Stimulated activated CD8-positive, alpha-beta memory T cell treated with anti-CD3 and anti-CD28 coated beads, Interleukin-15, amount 100 ng/mL, for 24 hours (primary cell): ENCODE measurements around the gene ZNF496.
"Not testable (repeated sequence)": the region's sequence is repeated elsewhere in the genome, so short reads cannot be mapped to it uniquely, and the experiment has no call there.

ENCODE experiments used
- DNase-seq: peaks from one replicate; pipeline ENCODE4 v3.0.0-alpha.2; 2020; ENCODE audit warnings: low read depth

ZNF496 gene

GRCh38 chr1:247331525-247332214 lies at the start of gene ZNF496:
Gene ZNF496 (minus strand): TSS chr1:247331867. CDS start chr1:247329578, 2,289 bp downstream.
- peak; percentile 29 for DNase-seq

GRCh38 chr1:247378334-247379073 lies 46.8 kb upstream of the ZNF496 start:
- no peak for DNase-seq

GRCh38 chr1:247377656-247378055 lies 46.0 kb upstream of the ZNF496 start:
- not testable (repeated sequence) for DNase-seq

GRCh38 chr1:247376659-247377058 lies 45.0 kb upstream of the ZNF496 start:
- no peak for DNase-seq

DNA sequence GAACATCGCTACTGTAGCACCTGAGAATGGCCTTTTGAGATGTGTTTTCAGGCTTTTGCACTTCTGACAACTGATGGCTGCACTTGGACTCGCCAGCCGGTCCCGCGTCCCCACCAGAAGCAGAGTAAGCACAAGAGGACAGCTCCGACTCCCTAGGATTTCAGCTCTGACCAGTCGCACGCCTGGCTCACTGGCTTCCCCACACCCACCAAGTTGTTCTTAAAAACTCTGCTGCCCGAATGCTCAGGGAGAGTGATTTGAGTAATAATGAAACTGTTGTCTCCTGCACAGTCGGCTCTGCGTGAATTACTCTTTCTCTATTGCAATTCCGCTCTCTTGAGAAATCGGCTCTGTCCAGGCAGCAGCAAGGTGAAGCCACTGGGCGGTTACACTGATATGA lies 44.1 kb upstream of the ZNF496 start:
- DNase-seq, result no peak

DNA sequence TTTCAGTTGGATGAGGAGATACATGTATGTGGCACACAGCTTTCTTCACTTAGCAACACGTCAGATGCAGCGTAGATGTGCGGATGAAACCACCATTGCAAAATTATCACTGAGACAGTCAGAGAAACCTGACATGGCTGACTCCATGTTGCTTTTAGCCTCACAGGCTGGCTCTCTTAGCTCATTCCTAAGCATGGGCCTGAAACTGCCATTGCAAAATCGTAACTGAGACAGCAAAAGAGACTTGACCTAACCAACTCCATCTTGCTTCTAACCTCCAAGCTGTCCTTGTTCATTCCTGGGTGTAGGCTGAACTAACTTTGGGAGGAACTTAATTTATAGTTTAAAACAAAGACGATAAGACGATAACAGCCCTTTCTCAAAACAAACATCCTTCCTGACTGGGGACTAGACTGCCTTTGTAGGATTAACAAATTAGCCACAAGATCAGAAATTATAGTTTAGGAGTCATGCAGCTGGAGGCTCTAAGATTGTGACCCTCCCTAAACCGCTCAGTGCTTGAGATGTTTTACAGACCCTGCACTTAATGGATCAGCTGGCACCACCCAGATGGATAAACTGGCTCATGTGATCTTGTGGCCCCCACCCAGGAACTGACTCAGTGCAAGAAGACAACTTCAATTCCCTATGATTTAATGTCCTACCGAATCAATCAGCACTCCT lies 43.1 kb upstream of the ZNF496 start:
- not testable (repeated sequence) for DNase-seq

DNA sequence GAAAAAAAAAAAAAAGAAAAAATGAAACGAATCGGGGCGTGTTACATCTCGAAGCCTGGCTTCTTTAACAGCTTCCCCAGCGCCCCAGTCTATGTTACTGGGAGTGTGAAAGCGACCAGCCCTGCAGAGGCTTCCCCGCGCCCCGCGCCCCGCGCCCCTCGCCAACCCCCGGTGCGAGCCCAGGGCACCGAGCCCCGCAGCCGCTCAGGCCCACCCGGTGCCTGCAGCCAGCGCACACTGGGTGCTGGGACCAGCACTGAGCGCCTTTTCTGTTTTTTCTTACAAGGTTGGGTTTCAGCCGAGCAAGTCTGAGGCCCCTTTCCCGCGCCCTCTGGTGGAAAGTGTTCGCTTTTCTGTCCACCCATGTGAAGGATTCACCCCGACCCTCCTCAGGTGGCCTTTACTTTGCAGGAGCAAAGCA lies 42.1 kb upstream of the ZNF496 start:
- peak; percentile 29 for DNase-seq

DNA sequence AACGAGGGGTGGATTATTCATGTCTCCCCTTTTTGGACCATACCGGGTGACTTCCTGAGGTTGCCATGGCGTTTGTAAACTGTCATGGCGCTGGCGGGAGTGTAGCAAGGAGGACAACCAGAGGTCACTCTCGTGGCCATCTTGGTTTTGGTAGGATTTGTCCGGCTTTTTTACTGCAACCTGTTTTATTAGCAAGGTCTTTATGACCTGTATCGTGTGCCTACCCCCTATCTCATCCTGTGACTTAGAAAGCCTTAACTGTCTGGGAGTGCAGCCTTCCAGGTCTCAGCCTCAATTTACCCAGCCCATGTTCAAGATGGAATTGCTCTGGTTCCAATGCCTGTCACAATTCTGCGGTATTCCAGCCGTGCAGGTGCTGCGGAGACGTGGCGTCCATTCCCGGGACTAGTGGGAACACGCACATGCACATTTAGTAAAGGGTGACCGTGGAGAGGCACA lies 40.2 kb upstream of the ZNF496 start:
- DNase-seq, result no peak

GRCh38 chr1:247370786-247371732 lies 39.4 kb upstream of the ZNF496 start:
- DNase-seq, result no peak

- no peak for DNase-seq
Observed at GRCh38 chr1:247368490-247369145, 37.0 kb upstream of the ZNF496 start.

DNA sequence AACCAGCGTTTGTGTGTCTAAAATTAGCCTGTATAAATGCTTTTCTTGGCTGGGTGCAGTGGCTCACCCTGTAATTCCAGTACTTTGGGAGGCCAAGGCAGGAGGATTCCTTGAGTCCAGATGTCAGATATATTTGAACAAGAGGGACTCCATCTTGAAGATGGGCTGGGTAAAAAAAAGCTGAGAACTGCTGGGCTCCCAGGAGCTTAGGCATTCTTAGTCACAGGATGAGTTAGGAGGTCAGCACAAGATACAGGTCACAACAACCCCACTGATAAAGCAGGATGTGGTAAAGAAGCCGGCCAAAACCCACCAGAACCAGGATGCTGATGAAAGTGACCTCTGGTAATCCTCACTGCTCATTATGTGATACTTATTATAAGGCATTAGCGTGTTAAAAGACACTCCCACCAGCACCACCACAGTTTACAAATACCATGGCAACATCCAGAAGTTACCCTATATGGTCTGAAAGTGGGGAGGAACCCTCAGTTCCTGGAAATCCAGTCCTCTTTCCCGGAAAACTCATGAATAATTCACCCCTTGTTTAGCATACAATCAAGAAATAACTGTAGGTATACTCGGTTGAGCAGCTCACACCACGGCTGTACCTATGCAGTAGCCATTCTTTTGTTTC lies 36.2 kb upstream of the ZNF496 start:
- no peak for DNase-seq

DNA sequence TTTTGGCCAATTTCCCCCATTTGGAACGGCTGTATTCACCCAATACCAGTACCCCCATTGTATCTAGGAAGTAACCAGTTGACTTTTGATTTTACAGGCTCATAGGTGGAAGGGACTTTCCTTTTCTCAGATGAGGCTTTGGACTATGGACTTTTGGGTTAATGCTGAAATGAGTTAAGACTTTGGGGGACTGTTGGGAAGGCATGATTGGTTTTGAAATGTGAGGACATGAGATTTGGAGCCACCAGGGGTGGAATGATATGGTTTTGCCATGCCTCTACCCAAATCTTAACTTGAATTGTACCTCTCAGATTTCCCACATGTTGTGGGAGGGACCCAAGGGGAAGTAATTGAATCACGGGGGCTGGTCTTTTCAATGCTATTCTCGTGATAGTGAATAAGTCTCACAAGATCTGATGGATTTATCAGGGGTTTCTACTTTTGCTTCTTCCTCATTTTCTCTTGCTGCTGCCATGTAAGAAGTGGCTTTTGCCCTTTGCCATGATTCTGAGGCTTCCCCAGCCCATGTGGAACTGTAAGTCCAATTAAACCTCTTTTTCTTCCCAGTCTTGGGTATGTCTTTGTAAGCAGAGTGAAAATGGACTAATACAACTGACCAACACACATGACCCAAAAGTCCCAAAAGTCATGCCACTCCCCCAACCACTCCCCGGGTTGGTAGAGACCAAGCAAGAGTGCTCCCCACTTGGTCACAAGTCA lies 35.4 kb upstream of the ZNF496 start:
- DNase-seq, result no peak

GRCh38 chr1:247366345-247366744 lies 34.7 kb upstream of the ZNF496 start:
- not testable (repeated sequence) for DNase-seq

DNA sequence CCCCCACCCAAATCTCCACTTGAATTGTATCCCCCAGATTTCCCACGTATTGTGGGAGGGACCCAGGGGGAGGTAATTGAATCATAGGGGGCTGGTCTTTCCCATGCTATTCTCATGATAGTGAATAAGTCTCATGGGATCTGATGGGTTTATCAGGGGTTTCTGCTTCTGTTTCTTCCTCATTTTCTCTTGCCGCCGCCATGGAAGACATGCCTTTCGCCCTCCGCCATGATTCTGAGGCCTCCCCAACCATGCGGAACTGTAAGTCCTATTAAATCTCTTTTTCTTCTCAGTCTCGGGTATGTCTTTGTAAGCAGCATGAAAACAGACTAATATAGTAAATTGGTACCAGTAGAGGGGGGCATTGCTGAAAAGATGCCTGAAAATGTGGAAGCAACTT lies 33.4 kb upstream of the ZNF496 start:
- DNase-seq, result no peak

DNA sequence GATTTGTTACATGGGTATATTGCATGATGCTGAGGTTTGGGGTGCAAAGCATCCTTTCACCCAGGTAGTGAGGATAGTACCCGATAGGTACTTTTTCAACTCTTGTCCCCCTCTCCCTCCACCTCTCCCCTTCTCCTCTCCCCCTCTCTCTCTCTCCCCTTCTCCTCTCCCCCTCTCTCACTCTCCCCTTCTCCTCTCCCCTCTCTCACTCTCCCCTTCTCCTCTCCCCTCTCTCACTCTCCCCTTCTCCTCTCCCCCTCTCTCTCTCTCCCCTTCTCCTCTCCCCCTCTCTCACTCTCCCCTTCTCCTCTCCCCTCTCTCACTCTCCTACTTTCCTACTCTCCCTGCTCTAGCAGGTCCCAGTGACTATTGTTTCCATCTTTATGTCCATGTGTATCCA lies 31.3 kb upstream of the ZNF496 start:
- DNase-seq, result not testable (repeated sequence)

GRCh38 chr1:247362153-247362552 lies 30.5 kb upstream of the ZNF496 start:
- no peak for DNase-seq

DNA sequence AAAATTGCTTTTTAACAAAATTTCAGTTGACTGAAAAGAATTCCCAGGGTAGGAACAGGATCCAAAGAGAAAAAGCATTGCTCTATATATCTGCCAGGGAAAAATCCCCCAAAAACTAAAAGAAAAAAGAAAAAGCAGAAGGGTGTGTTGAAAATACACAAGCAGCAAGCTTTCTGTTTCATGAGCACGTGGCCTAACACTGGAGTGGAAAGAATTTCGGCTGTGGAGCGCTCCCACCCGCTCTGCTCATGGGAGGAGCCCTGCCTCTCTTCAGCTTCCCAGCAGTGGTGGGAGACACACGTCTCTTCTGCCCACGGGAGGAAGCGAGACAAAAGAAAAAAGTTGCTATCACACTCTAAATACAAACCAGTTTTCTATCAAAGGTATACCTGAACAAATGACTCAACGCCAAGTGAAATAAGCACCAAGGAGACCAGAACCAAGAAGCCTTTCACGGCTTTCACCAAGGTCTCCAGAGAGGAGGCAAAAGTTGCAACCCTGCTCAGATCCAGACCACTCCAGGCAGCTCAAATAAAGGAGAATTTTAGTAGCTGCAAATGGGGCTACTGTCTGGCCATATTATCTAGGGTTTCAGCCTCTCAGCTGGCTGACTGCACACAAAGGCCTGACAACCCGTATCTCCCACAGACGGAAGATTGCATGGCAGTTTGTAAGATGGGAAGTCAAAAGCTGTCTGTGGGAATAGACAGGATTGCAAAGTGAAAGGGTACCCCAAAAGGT lies 29.5 kb upstream of the ZNF496 start:
- no peak for DNase-seq

GRCh38 chr1:247360116-247360898 lies 28.6 kb upstream of the ZNF496 start:
- no peak for DNase-seq
